NCI-H524 treated with DMSO at 0.1 percent for 48 hours (cell line): Measurements from ENCODE around the gene HEMGN.
"Not testable (repeated sequence)": the region's sequence is repeated elsewhere in the genome, so short reads cannot be mapped to it uniquely, and the experiment has no call there.

ENCODE experiments used
- DNase-seq: peaks from one replicate; lab custom pipeline; 2025; lab: John Stamatoyannopoulos, UW

The HEMGN gene, protein sequence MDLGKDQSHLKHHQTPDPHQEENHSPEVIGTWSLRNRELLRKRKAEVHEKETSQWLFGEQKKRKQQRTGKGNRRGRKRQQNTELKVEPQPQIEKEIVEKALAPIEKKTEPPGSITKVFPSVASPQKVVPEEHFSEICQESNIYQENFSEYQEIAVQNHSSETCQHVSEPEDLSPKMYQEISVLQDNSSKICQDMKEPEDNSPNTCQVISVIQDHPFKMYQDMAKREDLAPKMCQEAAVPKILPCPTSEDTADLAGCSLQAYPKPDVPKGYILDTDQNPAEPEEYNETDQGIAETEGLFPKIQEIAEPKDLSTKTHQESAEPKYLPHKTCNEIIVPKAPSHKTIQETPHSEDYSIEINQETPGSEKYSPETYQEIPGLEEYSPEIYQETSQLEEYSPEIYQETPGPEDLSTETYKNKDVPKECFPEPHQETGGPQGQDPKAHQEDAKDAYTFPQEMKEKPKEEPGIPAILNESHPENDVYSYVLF

DNA sequence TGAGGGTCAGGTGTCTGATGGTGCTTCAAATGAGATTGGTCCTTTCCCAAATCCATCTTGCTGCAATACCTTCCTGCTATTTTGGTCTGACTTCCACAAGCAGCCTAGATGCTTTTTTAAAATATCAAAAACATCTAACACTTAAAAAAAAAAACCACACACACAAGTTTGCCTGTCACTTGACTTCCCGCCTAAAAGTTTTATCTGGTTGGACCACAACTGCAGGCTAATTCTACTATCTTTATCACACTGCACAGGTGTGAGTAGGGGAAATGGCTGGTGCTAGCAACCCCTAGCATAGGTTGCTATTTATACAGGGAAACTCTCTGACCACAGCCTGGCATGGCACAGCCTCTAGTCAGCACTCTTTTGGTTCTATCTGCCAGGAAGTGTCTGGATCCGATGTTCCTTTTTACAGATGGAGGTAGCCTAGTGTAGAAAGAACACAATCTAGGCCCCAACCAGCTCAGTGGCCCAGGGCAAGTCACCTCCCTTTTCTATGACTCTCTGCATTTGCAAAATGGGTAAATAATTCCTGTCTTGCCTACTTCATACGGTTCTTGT lies at the start of gene HEMGN:
TSS of gene HEMGN (minus strand) at position 92 of the 564 bp plus-strand sequence. CDS start at position 56, 36 bp downstream.
- DNase-seq = no peak

DNA sequence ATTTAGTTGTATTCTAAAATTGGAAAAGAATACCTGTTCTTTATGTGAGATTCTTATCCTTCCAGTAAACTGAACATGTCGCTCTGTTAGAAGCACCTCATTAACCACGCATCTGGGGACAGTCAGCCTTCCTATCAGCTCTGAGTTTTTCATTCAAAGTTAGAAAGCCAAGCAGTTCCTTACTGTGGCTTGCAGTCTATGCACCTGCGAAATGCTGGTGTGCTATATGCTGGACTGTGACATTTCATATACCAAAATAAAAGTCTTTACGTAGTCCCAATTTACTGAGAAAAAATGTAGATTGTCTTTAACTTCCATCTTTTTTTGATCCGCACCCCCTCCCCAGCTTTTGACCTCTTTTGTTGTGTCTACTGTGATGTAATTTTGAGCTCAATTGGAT lies 49.5 kb upstream of the HEMGN start:
- no peak for DNase-seq

DNA sequence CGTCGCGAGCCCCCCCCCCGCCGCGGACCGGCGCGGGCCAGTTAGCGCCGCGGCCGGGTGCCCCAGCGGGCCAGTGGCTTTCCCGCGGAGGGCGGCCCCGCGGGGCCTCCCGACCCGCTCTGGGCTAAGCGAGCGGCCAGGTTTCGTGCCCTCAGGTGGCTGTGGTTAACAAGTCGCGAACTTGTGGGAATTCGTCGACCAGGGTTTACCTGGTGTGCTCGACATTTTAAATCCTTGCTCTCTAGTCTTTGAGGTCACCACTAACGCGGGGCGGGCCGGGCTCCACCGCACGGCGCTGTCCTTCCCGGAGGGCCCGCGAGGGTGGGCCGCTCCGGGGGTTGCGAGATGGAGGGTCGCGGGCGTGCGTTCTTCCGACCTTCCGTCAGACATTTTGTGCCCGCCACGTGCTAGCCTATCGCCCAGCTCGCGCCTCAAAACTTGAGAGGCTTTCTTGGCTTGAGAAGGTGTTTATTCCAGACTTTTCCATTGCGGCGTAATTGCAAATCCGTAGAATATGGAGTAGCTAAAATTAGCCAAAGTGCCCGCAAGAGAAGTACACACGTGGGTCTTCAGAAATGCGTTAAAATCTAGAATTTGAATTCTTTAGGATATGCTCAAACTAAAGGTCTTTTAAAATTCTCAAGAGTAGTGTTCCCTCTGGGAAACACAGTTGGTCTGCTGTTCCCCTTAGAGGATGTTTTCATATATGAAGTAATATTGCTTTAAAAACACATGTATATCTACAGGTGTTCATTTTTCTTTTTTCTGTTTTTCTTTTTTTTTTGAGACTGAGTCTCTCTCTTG lies 47.3 kb upstream of the HEMGN start:
- no peak for DNase-seq

DNA sequence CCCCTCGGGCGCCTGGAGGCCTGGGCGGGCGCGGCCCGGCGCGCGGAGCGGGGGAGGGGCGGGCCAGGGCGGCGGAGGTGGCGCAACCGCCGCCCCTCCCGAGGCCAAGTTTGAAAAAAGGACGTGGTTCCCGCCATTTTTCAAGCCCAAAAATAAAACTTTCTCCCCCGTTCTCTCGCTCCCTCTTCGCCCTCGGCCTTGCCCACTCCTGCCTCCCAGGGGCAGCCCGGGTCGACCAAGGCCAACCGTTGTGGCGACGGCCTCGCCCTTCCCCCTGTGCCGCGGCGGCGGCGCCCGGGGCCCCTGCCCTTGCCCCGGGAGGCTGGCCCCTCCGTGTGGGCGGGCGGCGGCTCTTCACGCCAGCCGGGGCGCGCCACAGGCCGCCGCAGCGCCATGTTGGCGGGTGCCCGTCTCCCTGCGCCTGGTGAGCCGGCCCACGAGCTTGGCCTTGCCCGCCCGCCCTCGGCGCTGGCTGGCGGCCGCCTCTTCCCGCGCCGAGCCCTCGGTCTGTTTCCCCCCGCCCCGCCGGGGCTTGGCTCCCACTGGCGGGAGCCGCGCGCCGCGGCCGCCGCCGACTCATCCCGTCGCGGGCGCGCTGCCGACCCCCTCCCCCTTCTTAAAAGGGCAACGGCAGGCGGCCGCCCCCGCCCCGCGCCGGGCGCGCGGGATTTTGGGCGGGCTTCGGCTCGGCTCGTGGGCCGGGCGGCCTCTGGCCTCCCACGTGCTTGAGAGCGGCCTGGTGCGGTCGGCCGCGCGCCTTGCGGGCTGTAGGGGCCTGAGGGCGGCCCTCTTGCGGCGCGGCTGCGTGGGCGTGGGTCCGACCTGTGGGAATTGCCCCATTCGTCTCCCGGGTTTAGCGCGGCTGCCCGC lies 46.5 kb upstream of the HEMGN start:
- no peak for DNase-seq

DNA sequence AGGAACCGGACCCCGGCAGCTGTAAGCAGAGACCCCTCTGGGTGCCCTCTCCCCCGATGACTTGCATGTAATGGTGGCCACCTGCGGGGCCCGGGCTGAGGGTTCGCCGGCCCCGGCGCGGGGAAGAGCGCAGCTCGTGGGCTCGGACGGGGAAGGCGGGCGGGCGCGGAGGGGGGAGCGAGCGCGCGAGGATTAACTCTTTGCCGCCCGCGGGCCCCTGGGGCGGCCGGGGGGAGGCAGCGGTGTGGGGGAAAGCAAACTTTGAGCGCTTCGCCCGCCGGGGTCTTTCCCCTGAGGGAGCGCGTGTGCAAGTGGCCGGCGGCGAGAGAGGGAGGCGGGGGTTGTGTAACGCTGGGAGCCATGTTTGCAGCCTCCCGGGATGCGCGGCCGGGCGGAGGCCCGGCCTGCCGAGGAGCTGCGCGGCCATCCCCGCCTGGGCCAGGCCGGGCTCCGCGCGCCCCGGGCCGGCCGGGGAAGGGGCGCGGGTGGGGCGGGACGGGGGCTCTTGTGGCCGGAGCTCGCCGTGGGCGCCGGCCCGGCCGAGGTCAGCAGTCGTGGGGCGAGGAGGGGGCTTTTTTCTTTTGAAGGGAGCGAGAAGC lies 45.7 kb upstream of the HEMGN start:
- DNase-seq = no peak

DNA sequence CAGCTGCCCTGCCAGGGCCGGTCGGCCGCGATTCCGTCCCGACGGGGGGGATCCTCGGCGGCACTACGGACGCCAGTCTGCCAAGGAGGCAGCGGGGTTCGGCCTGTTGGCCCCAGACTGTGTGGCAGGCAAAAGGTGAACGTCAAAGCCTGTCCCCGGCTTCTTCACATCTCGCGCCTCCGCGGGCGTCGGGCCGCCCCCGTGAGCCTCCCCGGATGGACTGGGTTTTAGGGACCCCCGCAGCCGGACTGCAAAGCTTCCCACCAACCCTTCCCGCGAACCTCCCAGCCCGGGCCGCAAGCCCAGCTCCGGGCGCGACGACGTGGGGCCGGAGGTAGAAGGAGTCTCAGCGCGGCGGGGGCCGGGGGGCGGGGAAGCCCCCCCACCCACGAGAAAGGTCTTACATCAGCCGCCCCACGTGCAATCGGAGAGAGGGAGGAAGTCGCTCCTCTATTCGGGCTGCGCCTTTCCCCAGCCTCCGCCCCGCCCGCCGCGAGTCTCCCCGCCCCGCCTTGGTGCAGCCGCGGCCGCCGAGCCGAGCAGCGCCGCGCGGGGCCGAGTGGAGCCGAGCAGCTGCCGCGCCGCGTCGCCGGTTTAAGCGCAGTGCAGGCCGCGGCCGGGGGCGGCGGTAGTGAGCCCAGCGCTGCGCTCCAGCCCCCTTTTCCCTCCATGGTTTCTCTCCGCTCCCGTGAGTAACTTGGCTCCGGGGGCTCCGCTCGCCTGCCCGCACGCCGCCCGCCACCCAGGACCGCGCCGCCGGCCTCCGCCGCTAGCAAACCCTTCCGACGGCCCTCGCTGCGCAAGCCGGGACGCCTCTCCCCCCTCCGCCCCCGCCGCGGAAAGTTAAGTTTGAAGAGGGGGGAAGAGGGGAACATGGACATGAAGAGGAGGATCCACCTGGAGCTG lies 45.0 kb upstream of the HEMGN start, which contains the start of gene ANP32B:
TSS of gene ANP32B (plus strand) at position 659 of the 906 bp plus-strand sequence. CDS start at position 874, 215 bp downstream.
- peak; percentile 31 for DNase-seq

DNA sequence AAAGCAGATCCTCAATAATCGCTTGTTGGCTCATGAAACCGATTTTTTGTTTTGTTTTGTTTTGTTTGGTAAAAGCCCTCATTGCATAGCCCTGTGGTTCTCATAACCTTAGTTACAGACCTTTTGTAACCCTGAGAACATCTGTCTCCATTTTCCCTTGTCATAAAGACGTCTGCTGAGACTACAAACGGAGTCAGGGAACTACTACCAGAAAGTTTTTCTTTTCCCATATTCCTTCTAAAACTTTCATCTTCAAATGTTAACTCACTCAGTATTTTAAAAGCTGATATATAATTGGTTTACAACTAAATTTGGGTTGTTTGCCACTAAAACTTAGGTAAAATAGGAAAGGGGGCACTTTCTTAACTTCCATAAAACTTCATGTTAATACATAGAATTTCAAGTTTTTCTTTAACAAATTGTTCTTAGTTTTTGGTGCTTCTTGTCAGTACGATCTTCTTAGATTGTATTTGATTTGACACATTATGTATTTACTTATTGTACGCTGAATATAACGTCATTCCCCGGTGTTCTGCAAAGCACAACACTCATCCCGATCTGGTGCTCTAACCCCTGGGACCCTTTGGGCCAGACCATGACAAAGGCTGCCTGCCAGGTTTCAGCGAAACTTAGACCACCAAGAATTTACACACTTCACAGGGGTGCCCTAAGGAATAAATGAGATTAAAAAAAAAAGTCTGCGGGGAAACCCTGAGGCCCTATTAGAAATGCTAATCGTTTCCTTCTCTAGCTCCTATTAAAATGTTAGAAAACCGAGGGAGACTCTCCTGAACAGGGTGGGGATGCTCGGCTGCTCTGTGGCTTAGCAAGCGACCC lies 44.1 kb upstream of the HEMGN start:
- no peak for DNase-seq

DNA sequence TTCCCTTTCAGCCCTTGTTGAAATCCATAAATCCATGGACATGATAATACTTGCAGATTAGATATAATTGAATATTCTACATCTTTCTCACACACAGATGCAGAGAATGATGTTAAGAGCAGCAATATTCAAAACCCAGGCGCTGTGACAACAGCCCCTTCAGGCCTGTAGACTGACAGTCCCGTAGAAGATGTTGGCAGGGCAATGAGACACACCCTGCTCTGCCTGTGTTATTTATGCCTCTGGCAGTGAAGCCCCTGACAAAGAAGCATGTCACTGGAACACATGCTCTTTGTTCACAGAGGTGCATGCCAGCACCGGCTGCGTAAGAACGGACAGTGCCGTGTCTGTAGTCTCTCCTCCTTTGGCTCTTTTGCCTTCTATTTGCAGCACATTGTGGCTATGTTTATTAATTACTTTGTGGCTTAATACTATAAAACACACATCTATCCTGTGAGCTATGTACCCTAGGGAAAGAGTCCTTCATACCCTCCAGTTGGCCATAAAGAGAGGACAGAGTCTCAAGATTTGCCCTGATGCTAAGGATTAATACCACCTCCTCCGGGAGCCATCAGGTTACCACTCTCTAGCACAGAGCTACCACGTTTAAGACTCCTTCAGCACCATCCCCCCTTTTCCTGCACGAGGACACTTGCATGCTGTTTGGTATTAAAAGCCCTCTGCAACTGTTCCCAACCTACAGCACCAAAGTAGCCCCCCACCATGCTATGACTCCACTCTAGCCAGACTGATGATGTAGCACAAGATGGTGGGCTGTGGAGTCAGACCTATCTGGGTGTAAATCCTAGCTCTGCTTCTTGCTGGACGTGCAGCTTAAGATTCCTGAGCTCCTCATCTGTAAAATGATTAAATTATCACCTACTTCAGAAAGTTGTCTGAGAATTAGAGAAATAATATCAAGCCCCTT lies 43.2 kb upstream of the HEMGN start:
- DNase-seq = no peak

DNA sequence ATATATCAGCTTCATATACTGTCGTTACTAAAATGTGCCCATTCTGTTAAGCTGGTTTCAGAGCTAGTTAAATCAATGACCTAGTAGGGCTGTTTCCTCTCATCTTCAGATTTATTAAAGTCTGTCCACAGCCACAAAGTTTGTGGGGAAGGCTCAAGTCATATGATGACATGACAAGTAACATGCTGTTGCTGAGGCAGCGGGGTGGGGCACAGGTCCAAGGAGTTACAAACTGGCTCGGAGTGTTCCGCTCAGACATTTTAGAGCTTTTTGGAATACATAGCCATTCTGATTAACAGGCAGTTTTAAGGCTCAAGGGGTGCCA lies 42.5 kb upstream of the HEMGN start:
- DNase-seq = no peak

DNA sequence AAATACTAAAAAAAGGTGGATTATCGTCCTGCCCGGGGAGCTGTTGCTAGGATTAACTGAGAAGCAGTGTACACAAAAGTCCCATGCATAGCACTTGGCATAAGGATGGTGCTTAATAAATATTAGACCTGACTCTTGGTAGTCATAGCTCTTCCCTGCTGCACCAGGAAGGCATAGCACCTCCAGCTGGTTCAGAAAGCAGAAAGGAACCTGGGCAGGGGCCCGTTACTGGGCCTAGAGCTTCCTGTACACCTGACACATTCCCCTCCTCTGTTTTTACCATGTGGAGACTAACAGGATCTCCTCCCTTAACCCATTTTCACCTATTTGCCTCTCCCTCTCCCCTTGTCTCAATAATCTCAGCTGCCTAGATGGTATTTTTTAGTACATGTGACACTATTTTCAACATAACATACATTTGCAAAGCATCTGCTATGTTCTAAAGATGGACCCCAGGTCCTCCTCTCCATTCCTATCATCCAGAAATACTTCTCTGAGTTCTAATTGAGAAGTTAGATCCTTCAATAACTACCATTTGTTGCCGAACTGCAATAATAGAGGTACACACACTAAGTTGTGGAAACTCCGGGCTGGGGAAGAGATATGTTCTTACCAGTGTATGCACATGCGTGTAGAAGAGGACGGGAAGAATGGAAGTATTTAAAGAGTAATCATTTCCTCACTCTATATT lies 42.0 kb upstream of the HEMGN start:
- DNase-seq = no peak

DNA sequence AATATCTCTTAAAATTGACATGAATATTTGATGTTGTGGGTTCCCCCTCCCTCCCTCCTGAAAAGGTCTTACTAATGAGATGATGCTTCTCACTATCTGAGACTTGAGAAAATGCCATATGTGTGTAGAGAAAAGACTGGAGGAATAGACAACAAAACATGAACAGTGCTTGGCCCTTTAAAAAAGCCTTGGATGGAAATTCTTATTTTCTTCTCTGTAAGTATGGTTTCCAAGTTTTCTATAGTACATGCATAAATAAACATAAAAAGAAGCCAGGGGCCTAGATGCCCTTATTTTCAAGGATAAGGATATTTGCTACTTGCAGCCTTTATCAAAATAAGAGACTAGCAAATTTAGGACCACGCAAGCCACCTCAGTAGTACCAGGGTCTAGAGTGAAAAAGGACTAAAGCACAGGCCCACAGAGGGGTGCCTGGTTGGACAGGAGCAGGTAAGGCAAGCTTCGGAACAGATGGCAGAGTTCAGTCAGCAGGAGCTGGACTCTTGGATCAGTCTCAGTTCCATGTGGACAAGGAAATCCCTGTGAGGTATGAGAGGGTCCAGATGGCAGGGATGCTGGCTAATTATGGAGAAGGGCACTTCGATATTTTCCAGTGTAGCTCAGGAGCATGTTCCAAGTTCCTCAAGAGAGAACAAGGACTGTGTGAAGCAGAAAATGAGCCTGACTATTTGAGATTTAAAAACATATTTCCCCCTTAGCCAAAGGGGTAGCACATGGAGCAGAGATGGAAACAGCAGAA lies 40.6 kb upstream of the HEMGN start:
- DNase-seq = peak; percentile 98

DNA sequence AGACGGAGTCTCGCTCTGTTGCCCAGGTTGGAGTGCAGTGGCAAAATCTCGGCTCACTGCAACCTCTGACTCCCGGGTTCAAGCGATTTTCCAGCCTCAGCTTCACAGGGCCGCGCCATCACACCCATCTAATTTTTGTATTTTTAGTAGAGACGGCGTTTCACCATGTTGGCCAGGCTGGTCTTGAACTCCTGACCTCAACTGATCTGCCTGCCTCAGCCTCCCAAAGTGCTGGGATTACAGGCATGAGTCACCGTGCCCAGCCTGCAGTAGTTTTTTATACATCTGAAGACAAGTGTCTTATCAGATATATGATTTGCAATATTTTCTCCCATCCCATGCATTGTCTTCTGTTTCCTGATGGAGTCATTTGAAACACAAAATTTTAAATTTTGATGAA lies 38.7 kb upstream of the HEMGN start:
- DNase-seq = not testable (repeated sequence)

DNA sequence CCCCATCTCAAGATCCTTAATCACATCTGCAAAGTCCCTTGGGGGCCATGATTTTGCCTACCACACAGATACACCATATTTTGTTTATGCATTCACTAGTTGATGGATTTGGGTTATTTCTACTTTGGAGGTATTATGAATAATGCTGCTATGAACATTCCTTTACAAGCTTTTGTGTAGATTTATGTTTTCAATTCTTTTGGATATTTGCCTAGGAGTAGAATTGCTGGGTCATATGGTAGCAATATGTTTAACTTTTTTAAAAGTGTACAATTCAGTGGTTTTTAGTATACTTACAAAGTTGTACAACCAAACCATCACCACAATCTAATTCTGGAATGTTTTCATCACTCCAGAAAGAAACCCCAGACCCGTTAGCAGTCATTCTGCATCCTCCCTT lies 37.4 kb upstream of the HEMGN start:
- no peak for DNase-seq

DNA sequence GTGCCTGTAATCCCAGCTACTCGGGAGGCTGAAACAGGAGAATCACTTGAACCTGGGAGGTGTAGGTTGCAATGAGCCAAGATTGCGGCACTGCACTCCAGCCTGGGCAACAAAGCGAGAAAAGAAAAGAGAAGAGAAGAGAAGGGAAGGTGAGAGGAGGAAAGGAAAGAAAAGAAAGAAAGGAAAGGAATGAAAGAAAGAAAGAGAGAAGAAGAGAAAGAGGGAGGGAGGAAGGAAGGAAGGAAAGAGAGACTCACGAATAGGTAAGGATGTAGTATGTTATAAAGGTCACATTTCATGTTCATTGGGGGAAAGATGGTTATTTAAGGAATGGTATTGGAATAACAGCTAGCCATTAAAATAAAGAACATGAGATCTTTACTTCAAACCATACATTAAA lies 34.8 kb upstream of the HEMGN start:
- DNase-seq = no peak

DNA sequence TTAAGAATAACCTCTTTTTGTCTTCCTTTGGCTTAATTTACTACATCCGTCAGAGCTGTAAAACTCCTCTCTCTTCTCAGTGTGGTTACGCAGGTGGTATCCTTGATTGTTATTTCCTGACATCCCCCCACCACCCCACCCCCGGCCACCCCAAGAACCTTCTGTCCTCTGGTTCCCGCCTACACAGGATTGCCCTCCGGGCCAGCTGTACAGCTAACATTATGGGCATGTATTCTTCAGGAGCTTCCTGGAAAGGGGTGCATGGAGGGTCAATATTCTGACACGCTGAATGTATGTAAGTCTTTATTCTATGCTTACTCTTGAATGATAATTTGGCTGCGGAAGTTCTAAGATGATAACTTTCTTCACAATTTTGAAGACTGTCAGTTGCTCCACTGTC lies 32.2 kb upstream of the HEMGN start:
- no peak for DNase-seq

DNA sequence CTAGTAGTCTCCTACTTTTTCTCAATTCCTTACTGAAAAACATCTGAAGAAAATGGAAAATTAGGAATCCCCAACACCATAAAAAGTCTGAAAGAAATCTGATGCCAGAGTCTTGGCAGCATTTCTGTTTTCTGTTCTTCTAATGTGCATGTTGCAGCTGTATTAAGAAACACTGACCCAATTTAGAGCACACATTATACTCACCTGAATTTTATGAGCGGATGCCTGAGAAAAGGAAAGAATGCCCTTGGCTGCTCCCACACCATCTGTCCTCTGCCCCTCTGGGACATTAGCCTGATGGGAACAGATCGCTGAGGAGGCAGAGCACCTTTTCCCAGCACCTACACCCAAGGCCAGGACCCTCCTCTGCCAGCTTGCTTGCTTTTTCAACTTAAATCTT lies 31.0 kb upstream of the HEMGN start:
- DNase-seq = no peak

DNA sequence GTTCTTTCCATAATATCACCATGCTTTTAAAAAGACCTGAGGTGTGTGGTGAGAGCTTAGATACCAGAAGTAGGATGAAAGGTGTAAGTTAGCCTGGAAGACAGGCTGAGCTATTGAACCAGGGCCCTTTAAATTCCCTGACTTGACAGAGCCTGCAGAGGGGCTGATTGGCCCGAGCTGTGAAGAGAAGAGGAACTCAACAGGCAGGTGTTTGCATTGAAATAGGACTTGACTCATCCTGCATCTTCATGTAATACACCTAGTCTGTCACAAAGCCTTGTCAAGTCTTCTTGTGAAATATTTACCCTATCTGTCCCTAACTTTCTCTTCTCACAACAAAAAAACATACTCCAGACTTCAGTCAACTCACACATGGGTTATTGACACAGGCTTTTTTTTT lies 28.5 kb upstream of the HEMGN start:
- DNase-seq = no peak
